Endothelial cell of umbilical vein (primary cell): ENCODE measurements around the gene TMEM131.

Experiments
- GATA2 ChIP-seq: IDR thresholded peaks from 2 replicates; pipeline ENCODE4 v1.7.0; 2011; ENCODE audit warnings: low read depth, mild to moderate bottlenecking, moderate library complexity, mixed read lengths, low read length; ENCODE audit not compliant: insufficient read length, insufficient read depth
- POLR2AphosphoS5 ChIP-seq: IDR thresholded peaks from 2 replicates; pipeline ENCODE4 v1.6.1; 2012; ENCODE audit warnings: low read depth, mild to moderate bottlenecking, control low read depth, low read length, moderate library complexity; ENCODE audit not compliant: insufficient read depth
- TF ChIP-seq, protein P1 (sequence below), 2 donors: IDR thresholded peaks; 1 replicate in 1 of 2; 2 replicates in 1 of 2; pipeline ENCODE4 v1.5.1; 2011; ENCODE audit warnings: low read length in 2 of 2, mild to moderate bottlenecking in 2 of 2, moderate library complexity in 2 of 2, control low read depth in 1 of 2, inconsistent platforms in 1 of 2, low read depth in 1 of 2; ENCODE audit not compliant: insufficient read depth in 1 of 2; ENCODE audit errors: extremely low read depth in 1 of 2

DNA sequence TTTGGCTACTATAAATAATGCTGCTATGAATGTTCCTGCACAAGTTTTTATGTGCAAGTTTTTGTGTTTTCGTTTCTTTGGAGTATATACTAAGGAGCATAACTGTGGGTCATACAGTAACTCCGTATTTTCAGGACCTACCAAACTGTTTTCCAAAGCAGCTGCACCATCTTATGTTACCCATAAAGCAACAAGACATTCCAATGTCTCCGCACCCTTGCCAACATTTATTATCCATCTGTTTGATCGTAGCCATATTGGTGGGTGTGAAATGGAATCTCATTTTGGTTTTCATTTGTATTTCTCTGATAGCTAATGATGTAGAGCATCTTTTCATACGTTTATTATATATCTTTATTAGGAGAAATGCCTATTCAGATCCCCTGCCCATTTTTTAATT is 13.8 kb downstream of the TMEM131 start:
- TF ChIP-seq, protein P1, sequence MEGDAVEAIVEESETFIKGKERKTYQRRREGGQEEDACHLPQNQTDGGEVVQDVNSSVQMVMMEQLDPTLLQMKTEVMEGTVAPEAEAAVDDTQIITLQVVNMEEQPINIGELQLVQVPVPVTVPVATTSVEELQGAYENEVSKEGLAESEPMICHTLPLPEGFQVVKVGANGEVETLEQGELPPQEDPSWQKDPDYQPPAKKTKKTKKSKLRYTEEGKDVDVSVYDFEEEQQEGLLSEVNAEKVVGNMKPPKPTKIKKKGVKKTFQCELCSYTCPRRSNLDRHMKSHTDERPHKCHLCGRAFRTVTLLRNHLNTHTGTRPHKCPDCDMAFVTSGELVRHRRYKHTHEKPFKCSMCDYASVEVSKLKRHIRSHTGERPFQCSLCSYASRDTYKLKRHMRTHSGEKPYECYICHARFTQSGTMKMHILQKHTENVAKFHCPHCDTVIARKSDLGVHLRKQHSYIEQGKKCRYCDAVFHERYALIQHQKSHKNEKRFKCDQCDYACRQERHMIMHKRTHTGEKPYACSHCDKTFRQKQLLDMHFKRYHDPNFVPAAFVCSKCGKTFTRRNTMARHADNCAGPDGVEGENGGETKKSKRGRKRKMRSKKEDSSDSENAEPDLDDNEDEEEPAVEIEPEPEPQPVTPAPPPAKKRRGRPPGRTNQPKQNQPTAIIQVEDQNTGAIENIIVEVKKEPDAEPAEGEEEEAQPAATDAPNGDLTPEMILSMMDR (IDR thresholded peaks at IDR 0.05; ENCODE audit: extremely low read depth in 1 of 2, insufficient read depth in 1 of 2, low read depth in 1 of 2, low read length in 2 of 2): no peak
- TF ChIP-seq POLR2AphosphoS5 (no peak), GATA2 (no peak)
